Omental fat pad (tissue), 4 donors: Measurements from ENCODE around the gene PTPRM. TPM values are rescaled to one million over a fixed set of nuclear protein-coding genes. Genes with fewer than 3 reads are reported as not detected.

ENCODE experiments used
- ATAC-seq: fragments of 150-250 bp; one replicate; pipeline ENCODE4 v1.9.1; 2016; ENCODE audit warnings: mild to moderate bottlenecking, moderate library complexity; ENCODE audit not compliant: low FRiP score
- DNase-seq: peaks from one replicate; pipeline ENCODE4 v3.0.0-alpha.2; 2019; ENCODE audit warnings: low spot score
- total RNA-seq, 4 donors: library from RNA; depleted of rRNA; stranded (reverse); fragments of >200 nt; gene quantifications; one replicate each; pipeline ENCODE4 v1.1.0, GENCODE V29; 2016
- TF ChIP-seq, protein P1 (sequence below), 3 donors: fragments of 450-650 bp; IDR thresholded peaks; one replicate each; pipeline ENCODE4 v1.5.1; 2016 to 2017; ENCODE audit warnings: antibody characterized with exemption in 3 of 3, mild to moderate bottlenecking in 3 of 3, moderate library complexity in 2 of 3

The PTPRM gene
- total RNA-seq, 4 donors from 2014 or later = 64.8 to 238 (median 144) TPM

GRCh38 chr18:8142932-8143331 lies 575.8 kb downstream of the PTPRM start:
- TF ChIP-seq, protein P1, sequence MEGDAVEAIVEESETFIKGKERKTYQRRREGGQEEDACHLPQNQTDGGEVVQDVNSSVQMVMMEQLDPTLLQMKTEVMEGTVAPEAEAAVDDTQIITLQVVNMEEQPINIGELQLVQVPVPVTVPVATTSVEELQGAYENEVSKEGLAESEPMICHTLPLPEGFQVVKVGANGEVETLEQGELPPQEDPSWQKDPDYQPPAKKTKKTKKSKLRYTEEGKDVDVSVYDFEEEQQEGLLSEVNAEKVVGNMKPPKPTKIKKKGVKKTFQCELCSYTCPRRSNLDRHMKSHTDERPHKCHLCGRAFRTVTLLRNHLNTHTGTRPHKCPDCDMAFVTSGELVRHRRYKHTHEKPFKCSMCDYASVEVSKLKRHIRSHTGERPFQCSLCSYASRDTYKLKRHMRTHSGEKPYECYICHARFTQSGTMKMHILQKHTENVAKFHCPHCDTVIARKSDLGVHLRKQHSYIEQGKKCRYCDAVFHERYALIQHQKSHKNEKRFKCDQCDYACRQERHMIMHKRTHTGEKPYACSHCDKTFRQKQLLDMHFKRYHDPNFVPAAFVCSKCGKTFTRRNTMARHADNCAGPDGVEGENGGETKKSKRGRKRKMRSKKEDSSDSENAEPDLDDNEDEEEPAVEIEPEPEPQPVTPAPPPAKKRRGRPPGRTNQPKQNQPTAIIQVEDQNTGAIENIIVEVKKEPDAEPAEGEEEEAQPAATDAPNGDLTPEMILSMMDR (IDR thresholded peaks at IDR 0.05) = no peak
- ATAC-seq (no peak), DNase-seq (no peak)

GRCh38 chr18:8151181-8151580 lies 584.1 kb downstream of the PTPRM start:
- ATAC-seq (no peak), DNase-seq (no peak)
- TF ChIP-seq, protein P1 (IDR thresholded peaks at IDR 0.05) = no peak

DNA sequence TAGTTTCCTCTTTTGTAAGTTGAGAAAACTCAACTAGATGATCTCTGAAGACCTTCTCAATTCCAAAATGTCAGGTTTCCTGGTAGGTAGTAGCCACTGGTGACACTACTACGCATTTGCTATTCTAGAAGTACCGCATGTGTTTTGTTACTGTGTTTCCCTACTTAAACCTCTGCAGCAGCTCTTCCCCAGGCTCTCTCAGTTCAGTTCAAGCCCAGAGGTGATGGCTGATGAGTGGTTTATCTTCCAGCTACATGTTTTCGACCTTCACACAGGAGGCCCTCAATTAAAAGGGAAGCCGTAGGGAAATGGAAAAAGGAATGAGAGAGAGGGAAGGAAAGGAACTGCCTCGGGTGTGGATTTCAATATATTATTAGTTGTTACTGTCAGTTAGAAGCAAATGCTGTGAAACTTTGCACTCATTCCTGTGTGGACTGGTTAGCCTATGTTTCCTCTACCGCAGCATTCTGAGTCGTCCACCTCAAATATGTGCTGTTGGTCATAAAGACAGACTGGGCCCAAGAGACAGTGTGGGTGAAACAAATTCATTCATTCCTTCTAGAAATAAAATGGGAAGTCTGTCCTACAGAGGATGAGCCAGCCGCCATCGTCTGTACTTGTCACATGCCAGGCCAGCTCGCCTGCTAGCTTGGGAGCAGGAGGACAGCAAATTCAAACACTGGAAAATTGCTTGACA lies 586.9 kb downstream of the PTPRM start:
- DNase-seq (no peak), ATAC-seq (no peak)
- TF ChIP-seq, protein P1 (IDR thresholded peaks at IDR 0.05) = no peak

- ATAC-seq = no peak
- DNase-seq = no peak
- TF ChIP-seq, protein P1 (IDR thresholded peaks at IDR 0.05) = no peak
Measured at GRCh38 chr18:8162802-8163201, 595.7 kb downstream of the PTPRM start.

DNA sequence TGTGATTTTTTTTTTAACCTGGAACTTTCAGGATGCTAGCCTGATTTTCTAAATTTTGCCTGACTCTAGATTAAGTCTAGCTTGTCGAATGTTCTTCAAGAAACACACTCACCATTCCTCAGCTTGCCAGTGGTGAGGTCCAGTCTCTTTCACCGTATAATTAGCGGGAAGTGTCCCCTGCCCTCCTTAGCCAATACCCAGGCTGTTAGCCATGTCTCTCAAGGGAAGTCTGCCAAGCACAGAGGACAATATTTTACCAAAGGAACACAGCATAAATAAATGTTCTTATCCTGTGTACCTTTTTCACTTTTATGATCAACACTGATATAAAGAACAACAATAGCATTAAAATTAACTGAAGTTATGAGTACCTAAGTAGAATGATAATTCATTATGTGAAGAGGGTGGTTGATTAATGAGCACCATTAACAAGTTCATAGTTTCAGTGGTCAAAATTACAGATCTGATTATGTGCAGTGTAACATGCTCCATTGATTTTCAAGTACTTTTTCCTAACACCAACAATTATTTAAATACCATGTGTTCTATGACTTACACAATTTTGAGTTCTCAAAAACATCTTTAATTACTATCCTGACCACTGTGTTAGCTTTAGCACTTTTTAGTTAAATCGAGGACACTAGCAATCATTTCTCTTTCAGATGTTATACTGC lies 596.3 kb downstream of the PTPRM start:
- TF ChIP-seq, protein P1 (IDR thresholded peaks at IDR 0.05) = no peak
- no peak for ATAC-seq
- no peak for DNase-seq

DNA sequence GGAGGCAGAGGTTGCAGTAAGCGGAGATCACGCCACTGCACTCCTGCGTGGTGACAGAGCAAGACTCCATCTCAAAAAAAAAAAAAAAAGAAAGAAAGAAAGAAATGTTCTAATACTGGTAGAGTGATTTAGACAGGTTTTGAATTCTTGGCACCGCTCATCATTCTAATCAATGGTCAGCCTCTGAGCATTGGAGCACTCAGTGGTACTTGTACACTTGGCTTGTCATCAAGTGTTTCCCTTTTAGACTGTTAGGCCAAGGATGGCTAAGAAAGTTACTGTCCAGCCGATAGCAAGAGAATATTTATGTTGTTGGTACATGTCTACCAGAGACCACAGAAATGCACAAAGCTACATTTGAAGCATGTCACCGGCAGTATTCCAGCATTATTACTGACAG lies 598.0 kb downstream of the PTPRM start:
- TF ChIP-seq, protein P1 (IDR thresholded peaks at IDR 0.05) = no peak
- ATAC-seq = no peak

GRCh38 chr18:8167026-8167425 lies 599.9 kb downstream of the PTPRM start:
- no peak for ATAC-seq
- DNase-seq = no peak
- TF ChIP-seq, protein P1 (IDR thresholded peaks at IDR 0.05) = no peak

More for the DNA sequence above, 598.0 kb downstream of the PTPRM start:
- no peak for DNase-seq
